Measurements from ENCODE around the gene GALNT18.

DNA sequence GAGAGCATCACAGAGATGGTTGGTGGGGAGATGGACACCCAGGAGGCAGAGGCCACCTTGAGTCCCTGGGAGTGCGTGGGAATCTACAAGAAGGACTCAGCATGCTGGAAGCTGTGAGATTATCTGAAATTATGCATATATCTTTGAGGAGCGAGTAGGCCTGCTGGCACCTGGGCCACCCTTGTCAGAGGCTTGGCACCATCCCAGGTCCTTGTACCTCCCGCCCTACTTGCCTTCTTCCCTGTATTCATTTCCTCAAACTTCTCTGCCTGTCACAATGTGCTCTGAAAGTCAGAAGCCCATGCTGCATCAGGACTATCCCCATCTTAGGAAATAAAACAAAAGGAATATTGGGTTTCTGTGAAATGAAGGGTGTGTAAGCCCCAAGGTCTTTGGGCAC, 135.8 kb downstream of the GALNT18 start:
- TF ChIP-seq, protein P1, sequence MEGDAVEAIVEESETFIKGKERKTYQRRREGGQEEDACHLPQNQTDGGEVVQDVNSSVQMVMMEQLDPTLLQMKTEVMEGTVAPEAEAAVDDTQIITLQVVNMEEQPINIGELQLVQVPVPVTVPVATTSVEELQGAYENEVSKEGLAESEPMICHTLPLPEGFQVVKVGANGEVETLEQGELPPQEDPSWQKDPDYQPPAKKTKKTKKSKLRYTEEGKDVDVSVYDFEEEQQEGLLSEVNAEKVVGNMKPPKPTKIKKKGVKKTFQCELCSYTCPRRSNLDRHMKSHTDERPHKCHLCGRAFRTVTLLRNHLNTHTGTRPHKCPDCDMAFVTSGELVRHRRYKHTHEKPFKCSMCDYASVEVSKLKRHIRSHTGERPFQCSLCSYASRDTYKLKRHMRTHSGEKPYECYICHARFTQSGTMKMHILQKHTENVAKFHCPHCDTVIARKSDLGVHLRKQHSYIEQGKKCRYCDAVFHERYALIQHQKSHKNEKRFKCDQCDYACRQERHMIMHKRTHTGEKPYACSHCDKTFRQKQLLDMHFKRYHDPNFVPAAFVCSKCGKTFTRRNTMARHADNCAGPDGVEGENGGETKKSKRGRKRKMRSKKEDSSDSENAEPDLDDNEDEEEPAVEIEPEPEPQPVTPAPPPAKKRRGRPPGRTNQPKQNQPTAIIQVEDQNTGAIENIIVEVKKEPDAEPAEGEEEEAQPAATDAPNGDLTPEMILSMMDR (IDR thresholded peaks at IDR 0.05; ENCODE audit: low read length), result no peak
- no peak for TF ChIP-seq EZH2 (optimal IDR thresholded peaks at IDR 0.05; ENCODE audit: low read depth, low read length)
